Stimulated activated CD8-positive, alpha-beta memory T cell treated with anti-CD3 and anti-CD28 coated beads, Interleukin-15, amount 100 ng/mL, for 48 hours (primary cell): Measurements from ENCODE around the gene CD109.

Experiments
- DNase-seq, 2 donors: peaks; one replicate each; pipeline ENCODE4 v3.0.0-alpha.2; 2020; ENCODE audit warnings: low read depth in 2 of 2

The CD109 gene

GRCh38 chr6:73858376-73858775, 162.4 kb downstream of the CD109 start:
- no peak for DNase-seq

GRCh38 chr6:73860303-73860702, 164.3 kb downstream of the CD109 start:
- no peak for DNase-seq

- no peak for DNase-seq
Observed at GRCh38 chr6:73866305-73866704, 170.3 kb downstream of the CD109 start.

GRCh38 chr6:73867411-73867810, 171.4 kb downstream of the CD109 start:
- no peak for DNase-seq

GRCh38 chr6:73870907-73871306, 174.9 kb downstream of the CD109 start:
- DNase-seq, result no peak

GRCh38 chr6:73873081-73873480, 177.1 kb downstream of the CD109 start:
- DNase-seq, result no peak
